ENCODE data around the gene ADGRD1.

- TF ChIP-seq POLR2AphosphoS5 (IDR thresholded peaks at IDR 0.05; ENCODE audit: borderline replicate concordance, low read depth, low read length), result no peak
- no peak for TF ChIP-seq EZH2 (IDR thresholded peaks at IDR 0.05)
- TF ChIP-seq FOXP2 (optimal IDR thresholded peaks at IDR 0.05; ENCODE audit: control extremely low read depth, extremely low read length, insufficient read depth), result no peak
Observed at GRCh38 chr12:131009595-131010395, 56.1 kb downstream of the ADGRD1 start.

Measured in SK-N-MC (cell line).